GM19463 (cell line): ENCODE measurements around the gene CNIH1.
"Not testable (repeated sequence)": the region's sequence is repeated elsewhere in the genome, so short reads cannot be mapped to it uniquely, and the experiment has no call there.

ENCODE experiments used
- ATAC-seq: cut with Tn5 transposase; IDR thresholded peaks from one replicate; pipeline ENCODE4 v1.9.1; 2021; ENCODE audit warnings: mild to moderate bottlenecking, moderate library complexity; ENCODE audit not compliant: unreplicated experiment

The CNIH1 gene

GRCh38 chr14:54470701-54471100 is 29.5 kb upstream of the CNIH1 start:
- no peak for ATAC-seq

DNA sequence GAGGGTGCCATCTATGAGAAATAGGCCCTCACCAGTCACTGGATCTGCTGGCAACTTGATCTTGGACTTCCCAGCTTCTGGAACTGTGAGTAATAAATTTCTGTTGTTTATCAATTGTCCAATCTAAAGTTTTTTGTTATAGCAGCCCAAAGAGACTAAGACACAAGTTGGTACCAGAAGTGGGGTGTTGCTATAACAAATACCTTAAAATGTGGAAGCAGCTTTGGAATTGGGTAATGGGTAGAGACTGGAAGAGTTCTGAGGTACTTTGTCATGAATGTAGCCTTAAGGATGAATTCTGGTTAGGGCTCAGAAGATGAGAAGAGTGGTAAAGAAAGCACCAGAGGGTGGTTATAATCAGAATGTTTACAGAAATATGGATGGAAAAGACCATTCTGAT is 26.1 kb upstream of the CNIH1 start:
- no peak for ATAC-seq

DNA sequence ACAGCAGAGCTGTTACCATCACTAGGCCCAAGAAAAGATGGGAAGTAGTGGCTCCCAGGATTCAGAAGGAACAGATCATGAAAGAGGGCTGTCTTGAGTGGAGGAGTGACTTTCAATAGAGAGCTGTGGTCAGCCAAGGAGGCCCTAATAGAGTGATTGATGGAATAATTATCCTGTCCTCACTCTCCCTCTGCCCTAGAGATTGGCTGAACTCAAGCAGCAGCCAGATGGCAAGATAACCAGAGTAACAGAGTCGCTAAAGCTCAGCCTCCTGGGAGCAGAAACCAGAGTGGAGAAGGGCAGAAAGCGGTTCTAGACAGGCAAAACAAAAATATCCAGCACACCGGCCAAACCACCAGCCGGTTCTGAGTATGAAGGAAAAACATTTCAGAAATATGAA is 24.5 kb upstream of the CNIH1 start:
- ATAC-seq: no peak

DNA sequence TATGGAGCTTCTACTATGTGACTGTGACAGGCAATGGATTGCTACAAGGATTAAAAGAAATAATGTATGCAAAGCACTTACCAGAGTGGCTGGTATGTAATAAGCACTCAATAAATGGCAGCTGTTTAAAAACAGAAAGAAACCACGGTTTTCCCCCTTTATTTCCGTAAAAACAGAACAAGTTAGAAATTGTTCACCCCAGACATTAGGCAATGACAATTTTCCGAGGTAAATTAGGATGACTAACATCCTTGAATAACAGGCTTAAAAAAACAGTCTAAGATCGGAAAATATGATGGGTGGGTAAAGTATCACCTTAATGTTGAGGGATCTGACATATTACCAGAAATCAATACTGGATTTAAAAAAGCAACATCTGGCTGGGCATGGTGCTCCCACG is 20.9 kb upstream of the CNIH1 start:
- ATAC-seq: no peak

DNA sequence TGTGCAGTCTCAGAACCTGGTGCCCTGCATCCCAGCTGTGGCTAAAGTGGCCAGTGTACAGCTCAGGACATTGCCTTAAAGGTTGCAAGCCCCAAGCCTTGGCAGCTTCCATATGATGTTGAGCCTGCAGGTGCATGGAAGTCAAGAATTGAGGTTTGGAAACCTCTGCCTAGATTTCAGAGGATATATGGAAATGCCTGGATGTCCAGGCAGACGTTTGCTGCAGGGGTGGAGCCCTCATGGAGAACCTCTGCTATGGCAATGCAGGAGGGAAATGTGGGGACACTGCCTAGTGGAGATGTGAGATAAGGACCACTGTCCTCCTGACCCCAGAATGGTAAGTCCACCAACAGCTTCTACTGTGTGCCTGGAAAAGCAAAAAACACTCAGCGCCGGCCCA is 17.9 kb upstream of the CNIH1 start:
- ATAC-seq: no peak

DNA sequence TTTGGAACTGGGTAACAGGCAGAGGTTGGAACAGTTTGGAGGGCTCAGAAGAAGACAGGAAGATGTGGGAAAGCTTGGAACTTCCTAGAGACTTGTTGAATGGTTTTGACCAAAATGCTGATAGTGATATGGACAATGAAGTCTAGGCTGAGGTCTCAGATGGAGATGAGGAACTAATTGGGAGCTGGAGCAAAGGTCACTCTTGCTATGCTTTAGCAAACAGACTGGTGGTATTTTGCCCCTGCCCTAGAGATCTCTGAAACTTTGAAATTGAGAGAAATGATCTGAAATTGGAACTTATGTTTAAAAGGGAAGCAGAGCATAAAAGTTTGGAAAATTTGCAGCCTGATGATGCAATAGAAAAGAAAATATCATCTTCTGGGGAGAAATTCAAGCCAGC is 17.4 kb upstream of the CNIH1 start:
- ATAC-seq: not testable (repeated sequence)

- ATAC-seq: no peak
Observed at GRCh38 chr14:54457609-54457996, 16.4 kb upstream of the CNIH1 start.

- ATAC-seq: not testable (repeated sequence)
Observed at GRCh38 chr14:54456820-54457608, 15.8 kb upstream of the CNIH1 start.

- no peak for ATAC-seq
Observed at GRCh38 chr14:54455363-54455762, 14.2 kb upstream of the CNIH1 start.

DNA sequence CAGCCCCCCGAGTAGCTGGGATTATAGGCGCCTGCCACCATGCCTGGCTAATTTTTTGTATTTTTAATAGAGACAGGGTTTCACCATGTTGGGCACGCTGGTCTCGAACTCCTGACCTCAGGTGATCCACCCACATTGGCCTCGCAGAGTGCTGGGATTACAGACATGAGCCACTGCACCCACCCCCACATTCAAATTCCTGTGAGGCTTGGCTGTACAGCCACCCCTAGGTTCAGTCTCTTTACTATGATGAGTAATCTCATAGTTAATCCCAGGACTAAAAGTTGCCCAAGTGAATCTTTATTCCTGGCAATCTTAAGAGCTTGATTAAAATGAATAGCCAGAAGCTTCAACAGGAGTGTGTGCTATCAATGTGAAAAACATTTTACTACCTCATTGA is 12.8 kb upstream of the CNIH1 start:
- ATAC-seq: not testable (repeated sequence)

DNA sequence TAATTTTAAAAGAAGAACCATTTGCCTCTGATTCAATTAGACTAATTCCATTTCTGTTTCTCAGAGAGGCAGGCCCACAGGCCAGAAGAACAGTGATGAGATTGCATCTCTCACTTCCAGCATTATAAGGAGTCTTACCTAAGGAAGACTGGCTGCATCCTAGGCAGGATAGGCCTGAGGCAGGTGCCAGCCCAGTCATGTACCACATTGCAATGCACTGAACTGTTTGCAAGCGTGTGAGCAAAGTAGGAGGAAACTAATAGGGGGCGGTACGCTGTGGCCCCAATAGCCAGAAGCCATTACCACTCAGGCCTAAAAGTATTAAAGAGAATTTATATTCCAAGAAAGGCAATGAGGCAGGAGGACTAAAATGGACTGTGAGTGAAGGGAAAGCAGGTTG is 12.1 kb upstream of the CNIH1 start:
- ATAC-seq: no peak

GRCh38 chr14:54451961-54452360 is 10.8 kb upstream of the CNIH1 start:
- no peak for ATAC-seq

DNA sequence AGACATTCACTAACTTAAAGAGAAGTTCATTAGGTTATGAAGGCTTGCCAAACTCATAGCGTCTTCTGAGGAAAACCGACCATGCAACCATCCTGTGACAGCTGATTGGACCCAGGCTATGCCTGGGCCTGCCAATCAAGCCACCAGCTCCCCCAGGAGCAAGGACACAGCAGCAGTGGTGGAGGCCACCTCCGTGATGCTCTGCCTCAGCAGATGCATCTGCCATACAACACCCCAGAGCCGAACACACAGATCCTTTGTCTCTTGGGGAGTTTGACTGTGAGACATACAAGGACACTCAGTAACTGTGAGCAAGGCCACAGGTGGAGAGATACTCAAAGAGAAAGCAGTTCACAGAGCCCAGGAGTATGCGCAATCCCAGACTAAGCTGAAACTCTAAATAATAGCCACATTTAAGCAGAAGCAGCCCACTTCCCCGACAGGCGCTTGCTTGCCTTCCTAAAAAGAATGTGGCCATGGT is 10.0 kb upstream of the CNIH1 start:
- ATAC-seq: no peak

- ATAC-seq: peak; percentile 95
Observed at GRCh38 chr14:54450535-54450934, 9.4 kb upstream of the CNIH1 start.

DNA sequence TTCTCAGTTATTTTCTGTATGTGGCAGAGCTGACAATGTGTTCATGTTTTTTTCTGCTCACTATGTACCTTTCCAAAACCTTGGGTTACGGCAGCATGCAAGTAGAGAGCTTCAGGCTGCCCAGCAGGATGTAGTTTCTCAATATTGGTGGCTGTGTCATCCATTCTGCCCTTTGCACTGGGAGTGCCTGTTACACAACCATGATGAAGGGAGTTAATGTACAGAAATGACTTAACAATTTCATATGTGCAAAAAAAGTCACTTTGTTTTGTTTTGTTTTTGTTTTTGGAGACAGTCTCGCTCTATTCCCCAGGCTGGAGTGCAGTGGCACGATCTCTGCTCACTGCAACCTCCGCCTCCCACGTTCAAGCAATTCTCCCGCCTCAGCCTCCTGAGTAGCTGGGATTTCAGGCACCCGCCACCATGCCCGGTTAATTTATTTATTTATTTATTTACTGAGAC is 6.1 kb upstream of the CNIH1 start:
- no peak for ATAC-seq

DNA sequence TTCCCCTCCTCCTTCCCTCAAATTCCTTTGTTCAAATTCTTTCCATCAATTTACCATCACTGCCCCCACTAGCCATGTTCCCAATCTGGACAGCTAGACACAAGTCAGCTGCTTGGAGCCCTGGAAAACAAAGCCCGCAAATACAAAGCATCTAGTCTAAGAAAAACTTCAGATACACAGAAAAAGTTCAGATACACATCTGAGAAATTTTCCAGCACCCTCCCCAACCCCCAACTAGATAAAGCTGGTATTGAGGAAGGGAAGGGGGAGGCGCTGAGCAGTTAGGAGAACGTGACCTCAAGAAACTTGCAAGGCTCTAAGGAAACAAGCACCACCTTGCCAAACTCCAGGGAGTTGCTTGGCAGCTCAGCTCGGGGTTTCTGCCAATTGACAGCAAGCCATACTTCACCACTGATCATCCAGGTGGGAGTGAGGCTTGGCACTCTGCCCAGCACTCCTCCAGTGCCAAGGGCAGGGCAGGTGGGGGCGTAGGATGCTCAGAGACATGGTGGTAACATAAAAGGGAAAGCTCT is 5.1 kb upstream of the CNIH1 start:
- no peak for ATAC-seq

GRCh38 chr14:54444681-54445080 is 3.5 kb upstream of the CNIH1 start:
- ATAC-seq: no peak

DNA sequence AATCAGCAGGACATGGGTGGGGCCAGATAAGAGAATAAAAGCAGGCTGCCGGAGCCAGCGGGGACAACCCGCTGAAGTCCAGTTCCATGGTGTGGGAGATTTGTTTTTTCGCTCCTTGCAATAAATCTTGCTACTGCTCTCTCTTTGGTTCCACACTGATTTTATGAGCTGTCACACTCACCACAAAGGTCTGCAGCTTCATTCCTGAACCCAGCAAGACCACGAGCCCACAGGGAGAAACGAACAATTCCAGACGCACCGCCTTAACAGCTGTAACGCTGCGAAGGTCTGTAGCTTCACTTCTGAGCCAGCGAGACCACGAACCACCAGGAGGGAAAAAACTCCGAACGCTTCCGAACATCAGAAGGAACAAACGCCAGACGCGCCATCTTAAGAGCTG is 2.8 kb upstream of the CNIH1 start:
- ATAC-seq: no peak

DNA sequence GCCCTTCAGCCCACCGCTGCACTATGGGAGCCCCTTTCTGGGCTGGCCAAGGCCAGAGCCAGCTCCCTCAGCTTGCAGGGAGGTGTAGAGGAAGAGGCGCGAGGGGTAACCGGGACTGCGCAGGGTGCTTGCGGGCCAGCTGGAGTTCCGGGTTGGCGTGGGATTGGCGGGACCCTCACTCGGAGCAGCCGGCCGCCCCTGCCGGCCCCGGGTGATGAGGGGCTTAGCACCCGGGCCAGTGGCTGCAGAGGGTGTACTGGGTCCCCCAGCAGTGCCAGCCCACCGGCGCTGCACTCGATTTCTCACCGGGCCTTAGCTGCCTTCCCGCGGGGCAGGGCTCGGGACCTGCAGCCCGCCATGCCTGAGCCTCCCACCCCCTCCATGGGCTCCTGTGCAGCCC is 1.8 kb upstream of the CNIH1 start:
- not testable (repeated sequence) for ATAC-seq

GRCh38 chr14:54440476-54440872 is 700 bp downstream of the CNIH1 start:
- no peak for ATAC-seq

DNA sequence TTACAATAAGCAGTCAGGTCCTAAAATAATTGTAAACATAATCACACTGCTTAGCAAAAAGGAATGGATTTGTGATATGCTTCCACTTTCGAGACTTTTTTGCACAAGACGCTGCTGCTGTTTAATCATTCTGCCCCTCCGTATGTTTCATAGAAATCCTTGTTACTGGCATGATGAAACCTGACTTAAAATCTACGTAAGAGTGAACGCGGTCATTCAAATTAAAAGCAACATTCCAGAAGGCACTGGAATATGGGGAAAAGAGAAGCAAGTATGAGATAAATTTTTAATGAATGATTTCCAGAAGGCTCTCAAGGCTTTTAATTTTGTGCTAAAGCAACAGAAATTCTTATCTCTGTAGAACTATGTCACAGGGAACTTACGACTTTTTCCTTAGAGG is 1.1 kb downstream of the CNIH1 start:
- ATAC-seq: no peak

DNA sequence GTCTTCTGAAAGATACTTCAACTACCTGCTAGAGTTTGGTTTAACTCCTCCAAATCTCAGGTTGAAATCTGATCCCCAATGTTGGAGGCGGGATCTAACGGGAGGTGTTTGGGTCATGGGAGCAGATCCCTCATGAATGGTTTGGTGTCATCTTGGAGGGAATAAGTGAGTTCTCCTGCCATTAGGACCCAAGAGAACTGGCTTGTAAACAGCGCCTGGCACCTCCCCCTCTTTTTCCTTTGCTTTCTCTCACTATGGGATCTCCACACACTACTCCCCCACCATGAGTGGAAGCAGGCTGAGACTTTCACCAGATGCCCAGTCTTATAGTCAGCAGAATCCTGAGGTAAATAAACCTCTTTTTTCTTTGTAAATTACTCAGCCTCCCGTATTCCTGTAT is 2.5 kb downstream of the CNIH1 start:
- ATAC-seq: no peak

DNA sequence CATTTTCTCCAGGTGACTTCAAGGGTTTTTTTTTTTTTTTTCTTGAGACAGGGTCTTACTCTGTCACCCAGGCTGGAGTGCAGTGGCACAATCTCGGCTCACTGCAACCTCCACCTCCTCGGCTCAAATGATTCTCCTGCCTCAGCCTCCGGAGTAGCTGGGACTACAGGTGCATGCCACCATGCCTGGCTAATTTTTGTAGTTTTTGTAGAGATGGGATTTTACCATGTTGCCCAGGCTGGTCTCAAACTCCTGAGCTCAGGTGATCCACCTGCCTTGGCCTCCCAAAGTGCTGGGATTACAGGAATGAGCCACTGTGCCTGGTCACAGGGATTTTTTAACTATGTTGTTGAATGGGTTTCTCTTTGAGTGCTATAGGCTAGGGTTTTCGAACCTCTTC is 3.2 kb downstream of the CNIH1 start:
- ATAC-seq: not testable (repeated sequence)
